Lower leg skin (tissue), 4 donors: ENCODE results near the gene INPP4B. TPM values are rescaled to one million over a fixed set of nuclear protein-coding genes. Genes with fewer than 3 reads are reported as not detected.

ENCODE experiments used
- DNase-seq, 2 donors: peaks; one replicate each; pipeline ENCODE4 v3.0.0-alpha.2; 2019; ENCODE audit warnings: low spot score in 2 of 2
- H3K4me3 ChIP-seq: fragments of 200-600 bp; sonication (generic); 2 replicates; pipeline ENCODE4 v1.5.1; 2017; ENCODE audit warnings: mild to moderate bottlenecking, low read depth; ENCODE audit not compliant: poor library complexity, severe bottlenecking
- POLR2A ChIP-seq, 2 donors: fragments of 450-650 bp; IDR thresholded peaks; one replicate each; pipeline ENCODE4 v1.6.1; 2016 to 2017; ENCODE audit warnings: antibody characterized with exemption in 2 of 2, mild to moderate bottlenecking in 1 of 2, moderate library complexity in 1 of 2
- WGBS, 2 donors: methylation state at CpG; one replicate each; pipeline ENCODE4 v1.1.5; 2018; 5-methylcytosine and 5-hydroxymethylcytosine counted together
- intact Hi-C: fragments of 100-400 bp; cut with DNase I; formaldehyde crosslinking; loops from one replicate; pipeline ENCODE4 v1.15.0; 2023; ENCODE audit warnings: low total_unique reads
- total RNA-seq, 4 donors: library from RNA; depleted of rRNA; stranded (reverse); fragments of >200 nt; gene quantifications; one replicate each; pipeline ENCODE4 v1.1.0, GENCODE V29; 2016
- TF ChIP-seq, protein P1 (sequence below), 3 donors: fragments of 450-650 bp; IDR thresholded peaks; one replicate each; pipeline ENCODE4 v1.5.1; 2016; ENCODE audit warnings: antibody characterized with exemption in 3 of 3, mild to moderate bottlenecking in 3 of 3, moderate library complexity in 2 of 3

INPP4B gene
- total RNA-seq, 4 donors from 2014 or later, result 7.6 to 18.5 (median 17.6) TPM

- no peak overlapping the region for H3K4me3 ChIP-seq
- TF ChIP-seq POLR2A (IDR thresholded peaks at IDR 0.05), result no peak
- TF ChIP-seq, protein P1, sequence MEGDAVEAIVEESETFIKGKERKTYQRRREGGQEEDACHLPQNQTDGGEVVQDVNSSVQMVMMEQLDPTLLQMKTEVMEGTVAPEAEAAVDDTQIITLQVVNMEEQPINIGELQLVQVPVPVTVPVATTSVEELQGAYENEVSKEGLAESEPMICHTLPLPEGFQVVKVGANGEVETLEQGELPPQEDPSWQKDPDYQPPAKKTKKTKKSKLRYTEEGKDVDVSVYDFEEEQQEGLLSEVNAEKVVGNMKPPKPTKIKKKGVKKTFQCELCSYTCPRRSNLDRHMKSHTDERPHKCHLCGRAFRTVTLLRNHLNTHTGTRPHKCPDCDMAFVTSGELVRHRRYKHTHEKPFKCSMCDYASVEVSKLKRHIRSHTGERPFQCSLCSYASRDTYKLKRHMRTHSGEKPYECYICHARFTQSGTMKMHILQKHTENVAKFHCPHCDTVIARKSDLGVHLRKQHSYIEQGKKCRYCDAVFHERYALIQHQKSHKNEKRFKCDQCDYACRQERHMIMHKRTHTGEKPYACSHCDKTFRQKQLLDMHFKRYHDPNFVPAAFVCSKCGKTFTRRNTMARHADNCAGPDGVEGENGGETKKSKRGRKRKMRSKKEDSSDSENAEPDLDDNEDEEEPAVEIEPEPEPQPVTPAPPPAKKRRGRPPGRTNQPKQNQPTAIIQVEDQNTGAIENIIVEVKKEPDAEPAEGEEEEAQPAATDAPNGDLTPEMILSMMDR (IDR thresholded peaks at IDR 0.05), result no peak
- WGBS, 2 donors, result 69 to 72% methylated on average over 6 of the region's 6 CpGs
- intact Hi-C loops, result no loop called here
- DNase-seq, result no peak
Measured at GRCh38 chr4:142752202-142752786, 93.8 kb downstream of the INPP4B start.

- intact Hi-C loops, result no loop called here
- TF ChIP-seq, protein P1 (IDR thresholded peaks at IDR 0.05), result no peak
- no peak for TF ChIP-seq POLR2A (IDR thresholded peaks at IDR 0.05)
- no peak overlapping the region for H3K4me3 ChIP-seq
- DNase-seq, result no peak
Measured at GRCh38 chr4:142743121-142743825, 102.8 kb downstream of the INPP4B start.

- 69 to 76% methylated on average over 1 of the region's 1 CpG for WGBS, 2 donors
- TF ChIP-seq, protein P1 (IDR thresholded peaks at IDR 0.05), result no peak
- no peak for TF ChIP-seq POLR2A (IDR thresholded peaks at IDR 0.05)
- intact Hi-C loops, result no loop called here
- no peak for DNase-seq
- H3K4me3 ChIP-seq, result no peak overlapping the region
Measured at GRCh38 chr4:142741995-142742394, 104.1 kb downstream of the INPP4B start.

DNA sequence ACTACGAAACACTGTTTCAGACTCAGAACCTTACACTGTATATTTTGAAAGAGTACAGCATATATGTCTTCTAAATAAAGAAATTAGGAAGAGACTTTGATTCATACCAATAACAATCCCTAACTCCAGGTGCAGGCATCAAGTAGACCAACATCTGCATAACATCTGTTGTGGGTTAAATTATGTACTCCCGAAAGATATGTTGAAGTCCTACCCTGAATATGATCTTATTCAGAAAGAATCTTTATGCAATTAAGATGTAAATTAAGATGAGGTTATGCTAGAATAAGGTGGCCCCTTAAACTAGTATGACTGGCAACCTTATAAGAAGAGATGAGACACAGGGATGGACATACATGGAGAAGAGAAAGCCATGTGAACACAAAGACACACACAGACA lies 117.9 kb downstream of the INPP4B start:
- intact Hi-C loops, result no loop called here
- 82% methylated on average over 2 of the region's 2 CpGs for WGBS, 2 donors
- no peak overlapping the region for H3K4me3 ChIP-seq
- no peak for DNase-seq
- TF ChIP-seq, protein P1 (IDR thresholded peaks at IDR 0.05), result no peak
- no peak for TF ChIP-seq POLR2A (IDR thresholded peaks at IDR 0.05)

GRCh38 chr4:142727149-142727548 lies 119.0 kb downstream of the INPP4B start:
- intact Hi-C loops, result no loop called here
- no peak for DNase-seq
- no peak overlapping the region for H3K4me3 ChIP-seq
- no peak for TF ChIP-seq POLR2A (IDR thresholded peaks at IDR 0.05)
- TF ChIP-seq, protein P1 (IDR thresholded peaks at IDR 0.05), result no peak
- 62 to 67% methylated on average over 3 of the region's 3 CpGs for WGBS, 2 donors
